IMR-90 (cell line): ENCODE results near the gene PHGDH. TPM values are rescaled to one million over a fixed set of nuclear protein-coding genes. Genes with fewer than 3 reads are reported as not detected.

Experiments
- ATAC-seq: fragments of 200-7000 bp; cut with Tn5 transposase; 2 replicates; pipeline ENCODE4 v1.9.1; 2020; ENCODE audit warnings: low read depth, mild to moderate bottlenecking, moderate library complexity
- BruUV-seq: library from RNA; stranded (reverse); fragments of 400-500 nt; replicated peaks from 2 replicates; lab custom pipeline; 2021; lab: Mats Ljungman, UMichigan
- CTCF ChIA-PET: fragments of 300-600 bp; formaldehyde crosslinking; extraction: SDS; loops from one replicate; lab custom pipeline; 2021; ENCODE audit warnings: antibody characterized with exemption; lab: Yijun Ruan, JAX
- POLR2A ChIA-PET: fragments of 300-600 bp; sonication (Branson Sonifier 250); formaldehyde crosslinking; loops from one replicate; lab custom pipeline; 2022; ENCODE audit warnings: antibody characterized with exemption; ENCODE audit not compliant: unreplicated experiment; lab: Charles Lee
- DNase-seq: peaks from one replicate; pipeline ENCODE4 v3.0.0; 2013
- H2AFZ ChIP-seq: replicated peaks from 2 replicates; pipeline ENCODE3; 2013; ENCODE audit warnings: low read length, mild to moderate bottlenecking; ENCODE audit not compliant: poor library complexity
- H2AK5ac ChIP-seq: 2 replicates; pipeline ENCODE4 v1.6.1; 2013; ENCODE audit warnings: low read depth, low read length, inconsistent platforms
- H2AK9ac ChIP-seq: replicated peaks from 2 replicates; pipeline ENCODE3; 2013; ENCODE audit warnings: mild to moderate bottlenecking, low read depth, low read length, moderate library complexity; ENCODE audit not compliant: poor library complexity
- H2BK120ac ChIP-seq: 2 replicates; pipeline ENCODE4 v1.6.1; 2013; ENCODE audit warnings: low read depth, low read length, inconsistent platforms
- H2BK15ac ChIP-seq: 3 replicates; pipeline ENCODE4 v1.6.1; 2013; ENCODE audit warnings: low read depth, low read length, inconsistent platforms
- H2BK20ac ChIP-seq: 2 replicates; pipeline ENCODE4 v1.6.1; 2013; ENCODE audit warnings: low read depth, mild to moderate bottlenecking, inconsistent platforms, low read length, moderate library complexity
- H2BK5ac ChIP-seq: 2 replicates; pipeline ENCODE4 v1.6.1; 2013; ENCODE audit warnings: mild to moderate bottlenecking, low read depth, low read length, inconsistent platforms; ENCODE audit not compliant: poor library complexity, severe bottlenecking
- H3K14ac ChIP-seq: replicated peaks from 2 replicates; pipeline ENCODE4 v1.6.1; 2013; ENCODE audit warnings: low read depth, low read length, inconsistent platforms
- H3K18ac ChIP-seq: 2 replicates; pipeline ENCODE4 v1.6.1; 2013; ENCODE audit warnings: low read depth, low read length, control low read depth
- H3K23ac ChIP-seq: 2 replicates; pipeline ENCODE4 v1.6.1; 2013; ENCODE audit warnings: low read depth, low read length, inconsistent platforms
- H3K27ac ChIP-seq: 2 replicates; pipeline ENCODE4 v1.5.1; 2013; ENCODE audit warnings: mild to moderate bottlenecking, control low read depth, low read length; ENCODE audit not compliant: insufficient read depth
- H3K27me3 ChIP-seq: 2 replicates; pipeline ENCODE4 v1.6.1; 2013; ENCODE audit warnings: low read length; ENCODE audit not compliant: control insufficient read depth, insufficient read depth
- H3K36me3 ChIP-seq: 2 replicates; pipeline ENCODE4 v1.6.1; 2013; ENCODE audit warnings: low read length, mixed read lengths; ENCODE audit not compliant: control insufficient read depth, insufficient read depth
- H3K4ac ChIP-seq: 2 replicates; pipeline ENCODE4 v1.6.1; 2013; ENCODE audit warnings: low read depth, low read length, inconsistent platforms
- H3K4me1 ChIP-seq: 2 replicates; pipeline ENCODE4 v1.6.1; 2013; ENCODE audit warnings: low read length, mixed read lengths; ENCODE audit not compliant: control insufficient read depth, insufficient read depth
- H3K4me2 ChIP-seq: 2 replicates; pipeline ENCODE4 v1.6.1; 2013; ENCODE audit warnings: low read depth, mild to moderate bottlenecking, control low read depth, low read length, moderate library complexity
- H3K4me3 ChIP-seq: 2 replicates; pipeline ENCODE4 v1.5.1; 2013; ENCODE audit warnings: low read depth, mild to moderate bottlenecking, control low read depth, low read length, moderate library complexity; ENCODE audit not compliant: insufficient read depth
- H3K56ac ChIP-seq: 2 replicates; pipeline ENCODE4 v1.6.1; 2013; ENCODE audit warnings: low read length, inconsistent platforms; ENCODE audit not compliant: insufficient read depth; ENCODE audit errors: extremely low read depth
- H3K79me1 ChIP-seq, 2 experiments: 2 replicates each; pipeline ENCODE4 v1.6.1; 2013; ENCODE audit warnings: low read length in 2 of 2, inconsistent platforms in 1 of 2, low read depth in 1 of 2
- H3K9ac ChIP-seq: 2 replicates; pipeline ENCODE4 v1.6.1; 2013; ENCODE audit warnings: low read depth, low read length, control low read depth
- H3K9me1 ChIP-seq: 2 replicates; pipeline ENCODE4 v1.6.1; 2013; ENCODE audit warnings: low read length, inconsistent platforms; ENCODE audit not compliant: insufficient read depth
- H3K9me3 ChIP-seq: 2 replicates; pipeline ENCODE4 v1.6.1; 2013; ENCODE audit warnings: low read length; ENCODE audit not compliant: control insufficient read depth, insufficient read depth
- H4K20me1 ChIP-seq: 2 replicates; pipeline ENCODE4 v1.6.1; 2013; ENCODE audit warnings: low read length, inconsistent platforms; ENCODE audit not compliant: insufficient read depth
- H4K5ac ChIP-seq: 2 replicates; pipeline ENCODE4 v1.6.1; 2013; ENCODE audit warnings: mild to moderate bottlenecking, low read depth, low read length, control low read depth
- H4K8ac ChIP-seq, 2 experiments: 2 replicates each; pipeline ENCODE4 v1.6.1; 2013; ENCODE audit warnings: low read depth in 2 of 2, low read length in 2 of 2, control low read depth in 1 of 2, inconsistent platforms in 1 of 2
- H4K91ac ChIP-seq: 2 replicates; pipeline ENCODE4 v1.6.1; 2013; ENCODE audit warnings: low read depth, low read length, inconsistent platforms; ENCODE audit not compliant: insufficient read depth
- BHLHE40 ChIP-seq: fragments of 150-350 bp; IDR thresholded peaks from 2 replicates; pipeline ENCODE4 v1.6.1; 2016; ENCODE audit warnings: mild to moderate bottlenecking, low read depth, low read length
- CHD1 ChIP-seq: IDR thresholded peaks from 2 replicates; pipeline ENCODE4 v1.6.1; 2012; ENCODE audit warnings: low read depth, low read length, improper control_type of control experiment
- ELK1 ChIP-seq: fragments of 150-350 bp; IDR thresholded peaks from 2 replicates; pipeline ENCODE4 v1.6.1; 2016; ENCODE audit warnings: low read depth, mild to moderate bottlenecking, low read length, moderate library complexity, borderline replicate concordance
- FOS ChIP-seq: fragments of 150-350 bp; IDR thresholded peaks from 2 replicates; pipeline ENCODE4 v1.6.1; 2016; ENCODE audit warnings: low read depth, low read length
- MXI1 ChIP-seq: IDR thresholded peaks from 2 replicates; pipeline ENCODE4 v1.6.1; 2012; ENCODE audit warnings: low read depth, mild to moderate bottlenecking, low read length, moderate library complexity, borderline replicate concordance
- NFE2L2 ChIP-seq: fragments of 150-350 bp; IDR thresholded peaks from 2 replicates; pipeline ENCODE4 v1.6.1; 2016; ENCODE audit warnings: low read depth, mild to moderate bottlenecking, low read length
- POLR2A ChIP-seq: IDR thresholded peaks from 2 replicates; pipeline ENCODE4 v1.6.1; 2012; ENCODE audit warnings: mild to moderate bottlenecking, low read depth, low read length
- RAD21 ChIP-seq: IDR thresholded peaks from 2 replicates; pipeline ENCODE4 v1.6.1; 2012; ENCODE audit warnings: low read length, improper control_type of control experiment
- RCOR1 ChIP-seq: IDR thresholded peaks from 2 replicates; pipeline ENCODE4 v1.6.1; 2012; ENCODE audit warnings: mild to moderate bottlenecking, low read length, improper control_type of control experiment; ENCODE audit not compliant: insufficient replicate concordance
- SMC3 ChIP-seq: fragments of 150-350 bp; IDR thresholded peaks from 2 replicates; pipeline ENCODE4 v1.6.1; 2016; ENCODE audit warnings: low read depth, mild to moderate bottlenecking, antibody characterized with exemption, low read length, moderate library complexity
- USF2 ChIP-seq: fragments of 150-350 bp; IDR thresholded peaks from 2 replicates; pipeline ENCODE4 v1.6.1; 2017; ENCODE audit warnings: mild to moderate bottlenecking, antibody characterized with exemption, low read length, low read depth
- WGBS, 2 experiments: methylation state at CpG; one replicate each; pipeline versions ENCODE4 v1.1.5 to v1.1.7; 2013; ENCODE audit warnings: missing lambda C conversion rate in 2 of 2; ENCODE audit not compliant: insufficient read length in 1 of 2; ENCODE audit errors: extremely low coverage in 2 of 2; 5-methylcytosine and 5-hydroxymethylcytosine counted together
- dilution Hi-C: fragments of 300-500 bp; cut with HindIII; formaldehyde crosslinking; loops from one replicate; pipeline ENCODE4 v1.14.3; 2018; ENCODE audit warnings: low sequenced_read_pairs; ENCODE audit not compliant: unreplicated experiment
- in situ Hi-C: fragments of 300-500 bp; cut with MboI; formaldehyde crosslinking; loops from 3 replicates; pipeline ENCODE4 v1.14.3; 2019; ENCODE audit warnings: low sequenced_read_pairs, inconsistent platforms, mixed read lengths
- intact Hi-C: fragments of 100-400 bp; cut with micrococcal nuclease; formaldehyde crosslinking; loops from 2 replicates; pipeline ENCODE4 v1.10.0; 2022
- polyA plus RNA-seq, 3 experiments: library from polyadenylated mRNA; depleted of rRNA; stranded (reverse); fragments of >200 nt; gene quantifications; 2 replicates each; pipeline ENCODE4 v1.2.3, GENCODE V29; 2012; ENCODE audit warnings: low replicate concordance in 1 of 3
- total RNA-seq: library from RNA; depleted of rRNA; stranded (reverse); fragments of >200 nt; gene quantifications from 2 replicates; pipeline ENCODE4 v1.2.3, GENCODE V29; 2012

The PHGDH gene
- total and polyA plus RNA-seq, 2 of the 4 experiments (the other 2 are of a cell fraction), result 87.9 to 331 TPM

GRCh38 chr1:119662034-119662437 lies 49.7 kb upstream of the PHGDH start:
- DNase-seq (no peak), ATAC-seq (no peak)
- H3K4me1 ChIP-seq, result peaks cover 2% of the 10 kb centered on the region; the same call in 1 of the 2 replicates
- H2BK15ac ChIP-seq, result no peak overlapping the region
- no peak overlapping the region for H4K8ac ChIP-seq
- dilution Hi-C loops (no loop called here), intact Hi-C loops (loop anchor here (2.0 kb wide), 1 partner anchor 13 kb away; the partner anchor contains the start of gene ZNF697), in situ Hi-C loops (loop anchor here (25.0 kb wide), 1 partner anchor 375 kb away; no protein-coding TSS in a partner anchor)
- H2AFZ ChIP-seq, result no peak overlapping the region
- H2BK5ac ChIP-seq, result no peak overlapping the region
- H4K5ac ChIP-seq, result no peak overlapping the region
- no peak overlapping the region for H2BK120ac ChIP-seq
- no CpG with 5 or more reads among the region's 3 CpGs for WGBS, 2 experiments
- BruUV-seq, result no TSS peak
- H3K56ac ChIP-seq, result no peak overlapping the region
- H3K9me3 ChIP-seq, result no peaks in the 10 kb centered on the region
- H3K27me3 ChIP-seq, result peaks cover 11% of the 10 kb centered on the region
- H3K23ac ChIP-seq, result no peak overlapping the region
- no peaks in the 10 kb centered on the region for H3K36me3 ChIP-seq
- H4K91ac ChIP-seq, result no peak overlapping the region
- H2AK5ac ChIP-seq, result no peak overlapping the region
- POLR2A ChIA-PET, result no interaction called here
- no peak overlapping the region for H3K27ac ChIP-seq
- no peak overlapping the region for H3K14ac ChIP-seq
- H3K4me2 ChIP-seq, result no peak overlapping the region
- CTCF ChIA-PET, result interaction anchor here (2.9 kb wide), 1 partner anchor 13 kb away, joined by 17 read pairs; no protein-coding TSS in a partner anchor
- no peaks in the 10 kb centered on the region for H4K20me1 ChIP-seq
- no peaks in the 10 kb centered on the region for H3K9me1 ChIP-seq
- no peak overlapping the region for H3K4me3 ChIP-seq
- no peak overlapping the region for H3K18ac ChIP-seq
- no peak for TF ChIP-seq RCOR1
- TF ChIP-seq POLR2A, result no peak
- TF ChIP-seq SMC3, result no peak
- TF ChIP-seq CHD1, result no peak
- no peak for TF ChIP-seq RAD21
- TF ChIP-seq USF2, result no peak
- no peak for TF ChIP-seq MXI1
- TF ChIP-seq ELK1, result no peak
- no peak for TF ChIP-seq BHLHE40
- TF ChIP-seq NFE2L2, result no peak
- no peak for TF ChIP-seq FOS
- H3K9ac ChIP-seq, result no peak overlapping the region
- no peaks in the 10 kb centered on the region for H3K79me1 ChIP-seq
- no peak overlapping the region for H2AK9ac ChIP-seq
- no peak overlapping the region for H3K4ac ChIP-seq
- no peak overlapping the region for H2BK20ac ChIP-seq
